HepG2 (cell line): ENCODE data around the gene TMEM225B. TPM values are rescaled to one million over a fixed set of nuclear protein-coding genes. Genes with fewer than 3 reads are reported as not detected.
A peak's percentile ranks its signal among the peaks of the same experiment; 100 is the strongest.

Source experiments
- ARID4A ChIP-seq: sonication (generic); formaldehyde crosslinking; IDR thresholded peaks from 2 replicates; pipeline ENCODE4 v1.5.0; 2020; ENCODE audit warnings: mild to moderate bottlenecking, missing genetic modification reagents, borderline replicate concordance
- ATAD3A ChIP-seq: sonication (generic); formaldehyde crosslinking; IDR thresholded peaks from 2 replicates; pipeline ENCODE4 v1.4.0; 2020; ENCODE audit warnings: missing genetic modification reagents
- DDIT3 ChIP-seq: sonication (generic); formaldehyde crosslinking; IDR thresholded peaks from 2 replicates; pipeline ENCODE4 v1.4.0; 2020; ENCODE audit warnings: mild to moderate bottlenecking, missing genetic modification reagents
- GTF3A ChIP-seq: sonication (generic); formaldehyde crosslinking; conservative IDR thresholded peaks from 2 replicates; pipeline ENCODE4 v1.4.0; 2020; ENCODE audit warnings: mild to moderate bottlenecking, missing genetic modification reagents
- HNF1B ChIP-seq: sonication (generic); formaldehyde crosslinking; IDR thresholded peaks from 2 replicates; pipeline ENCODE4 v1.5.1; 2020; ENCODE audit warnings: mild to moderate bottlenecking, moderate library complexity, missing genetic modification reagents
- NCOA2 ChIP-seq: sonication (generic); formaldehyde crosslinking; IDR thresholded peaks from 2 replicates; pipeline ENCODE4 v1.8.0; 2022; ENCODE audit warnings: inconsistent platforms
- REST ChIP-seq, 2 experiments: IDR thresholded peaks; 2 replicates each; pipeline ENCODE4 v1.6.1; 2011 to 2012; ENCODE audit warnings: low read length in 2 of 2, borderline replicate concordance in 1 of 2, low read depth in 1 of 2, mild to moderate bottlenecking in 1 of 2, moderate library complexity in 1 of 2
- TBP ChIP-seq: sonication (generic); formaldehyde crosslinking; IDR thresholded peaks from 2 replicates; pipeline ENCODE4 v1.5.0; 2020; ENCODE audit warnings: missing genetic modification reagents
- TBX2 ChIP-seq: sonication (generic); formaldehyde crosslinking; IDR thresholded peaks from 2 replicates; pipeline ENCODE4 v1.5.0; 2020; ENCODE audit warnings: missing genetic modification reagents, mild to moderate bottlenecking, borderline replicate concordance
- TFDP1 ChIP-seq: IDR thresholded peaks from 2 replicates; pipeline ENCODE4 v1.6.1; 2016; ENCODE audit warnings: missing compliant biosample characterization, missing genetic modification reagents, borderline replicate concordance
- ZNF20 ChIP-seq: sonication (generic); formaldehyde crosslinking; IDR thresholded peaks from 2 replicates; pipeline ENCODE4 v1.4.0; 2020; ENCODE audit warnings: mild to moderate bottlenecking, moderate library complexity, missing genetic modification reagents
- ZNF383 ChIP-seq: sonication (generic); formaldehyde crosslinking; IDR thresholded peaks from 2 replicates; pipeline ENCODE4 v1.4.0; 2020; ENCODE audit warnings: missing genetic modification reagents, mild to moderate bottlenecking, borderline replicate concordance
- ZNF484 ChIP-seq: sonication (generic); formaldehyde crosslinking; IDR thresholded peaks from 2 replicates; pipeline ENCODE4 v1.5.1; 2020; ENCODE audit warnings: mild to moderate bottlenecking, low read depth, missing genetic modification reagents, borderline replicate concordance
- ZNF660 ChIP-seq: sonication (generic); formaldehyde crosslinking; IDR thresholded peaks from 2 replicates; pipeline ENCODE4 v1.5.1; 2020; ENCODE audit warnings: mild to moderate bottlenecking, low read depth, missing genetic modification reagents, borderline replicate concordance
- ZNF891 ChIP-seq: sonication (generic); formaldehyde crosslinking; IDR thresholded peaks from 2 replicates; pipeline ENCODE4 v1.5.0; 2020; ENCODE audit warnings: mild to moderate bottlenecking, missing genetic modification reagents
- ZSCAN30 ChIP-seq: sonication (generic); formaldehyde crosslinking; IDR thresholded peaks from 2 replicates; pipeline ENCODE4 v1.5.0; 2020; ENCODE audit warnings: mild to moderate bottlenecking, missing genetic modification reagents
- polyA plus RNA-seq, 8 experiments: library from polyadenylated mRNA; depleted of rRNA in 3 of 8; stranded (reverse) in 7 of 8; unstranded in 1 of 8; fragments of >200 nt; fragmentation: Illumina TruSeq in 4 of 8; extraction: Trizol in 4 of 8; gene quantifications; 2 replicates each; pipeline versions ENCODE4 v1.2.1 to v1.2.3, GENCODE V29; 2011 to 2016; ENCODE audit warnings: low read depth in 4 of 8, missing spikeins in 1 of 8, mixed read lengths in 1 of 8; ENCODE audit not compliant: insufficient read depth in 1 of 8
- total RNA-seq, 5 experiments: library from RNA; depleted of rRNA; stranded (reverse); fragments of >200 nt; fragmentation: Illumina TruSeq; extraction: Trizol; gene quantifications; 2 replicates each; pipeline ENCODE4 v1.2.3, GENCODE V29; 2016; ENCODE audit warnings: low read depth in 1 of 5

TMEM225B gene
- total and polyA plus RNA-seq, 2 of the 13 experiments (the other 11 are each of a cell fraction or from before 2014, with no cell fraction given), result 0.78 to 0.95 TPM

DNA sequence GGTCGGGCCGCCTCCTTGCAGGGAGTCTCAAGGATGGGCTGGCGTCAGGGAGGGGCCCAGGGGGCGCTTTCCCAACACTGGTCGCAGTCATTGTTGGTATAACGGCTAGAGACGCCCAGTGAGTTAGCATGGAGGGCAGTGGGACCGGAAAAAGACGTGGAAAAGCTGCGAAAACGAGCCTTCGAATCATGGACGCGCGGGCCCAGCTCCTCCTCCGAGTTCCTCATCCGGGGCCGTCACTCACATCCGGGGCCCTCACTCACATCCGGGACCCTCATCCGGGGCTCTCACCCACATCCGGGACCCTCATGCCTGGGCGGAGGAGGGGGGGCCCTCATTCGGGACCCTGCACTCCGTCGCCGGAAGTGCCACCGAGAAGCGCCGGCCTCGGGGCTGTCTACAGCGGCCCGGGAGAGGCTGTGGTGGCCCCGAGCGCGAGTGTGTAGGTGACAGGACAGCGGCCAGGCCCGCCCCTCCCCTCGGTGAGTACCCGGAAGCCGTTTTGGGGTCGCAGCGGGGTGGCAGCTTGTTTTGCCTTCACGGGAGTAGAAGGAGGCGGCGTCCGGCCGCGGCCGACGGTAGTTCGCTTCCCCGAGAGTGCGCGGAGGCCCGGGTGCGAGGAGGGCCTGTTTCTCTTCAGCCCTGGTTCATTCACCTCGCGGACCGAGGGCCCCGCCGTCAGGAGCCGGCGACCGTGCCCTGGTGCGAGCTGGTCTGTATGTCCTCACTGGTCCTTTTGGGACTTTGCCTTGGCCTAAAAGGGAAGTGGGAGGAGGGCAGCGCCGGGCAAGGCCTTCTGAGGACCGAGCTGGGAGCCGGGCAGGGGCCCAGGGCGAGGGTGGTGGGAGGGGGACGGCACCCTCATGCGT, 39.5 kb upstream of the TMEM225B start, which contains the start of gene ZNF655 (continued):
- TF ChIP-seq GTF3A (no peak), ZNF383 (CRISPR knock-in tag) (no peak), ZSCAN30 (CRISPR knock-in tag) (no peak; the same call in 1 of the 2 replicates), HNF1B (CRISPR knock-in tag) (peak; percentile 73; the same call in 1 of the 2 replicates), TFDP1 (CRISPR knock-in tag) (no peak; the same call in 1 of the 2 replicates), DDIT3 (CRISPR knock-in tag) (0 out of 2 replicates have a peak, but pooled peaks have one; percentile 34), REST (IDR thresholded peaks at IDR 0.05; ENCODE audit: borderline replicate concordance in 1 of 2, low read depth in 1 of 2, low read length in 2 of 2) (0 out of 4 replicates have a peak, but pooled peaks of 1 of the 2 experiments have one; percentile 2), TBX2 (CRISPR knock-in tag) (peak; percentile 65), TBP (CRISPR knock-in tag) (no peak), ZNF660 (CRISPR knock-in tag) (no peak), ZNF20 (CRISPR knock-in tag) (peak; percentile 23; the same call in 1 of the 2 replicates), ZNF484 (no peak), ATAD3A (CRISPR knock-in tag) (no peak), NCOA2 (0 out of 2 replicates have a peak, but pooled peaks have one; percentile 31), ZNF891 (CRISPR knock-in tag) (peak; percentile 64; the same call in 1 of the 2 replicates), ARID4A (peak; percentile 89)
